RPMI7951 (cell line): ENCODE data around the gene LIPC. TPM values are rescaled to one million over a fixed set of nuclear protein-coding genes. Genes with fewer than 3 reads are reported as not detected.
A peak's percentile ranks its signal among the peaks of the same experiment; 100 is the strongest.

Experiments
- DNase-seq: peaks from one replicate; pipeline ENCODE4 v3.0.0-alpha.2; 2012; ENCODE audit warnings: low read depth
- total RNA-seq: library from RNA; depleted of rRNA; stranded (reverse); fragments of >200 nt; shearing (Covaris generic); gene quantifications from 2 replicates; pipeline ENCODE4 v1.2.3, GENCODE V29; 2014

The LIPC gene
- total RNA-seq, 1 experiment from 2014 or later, result not detected

DNA sequence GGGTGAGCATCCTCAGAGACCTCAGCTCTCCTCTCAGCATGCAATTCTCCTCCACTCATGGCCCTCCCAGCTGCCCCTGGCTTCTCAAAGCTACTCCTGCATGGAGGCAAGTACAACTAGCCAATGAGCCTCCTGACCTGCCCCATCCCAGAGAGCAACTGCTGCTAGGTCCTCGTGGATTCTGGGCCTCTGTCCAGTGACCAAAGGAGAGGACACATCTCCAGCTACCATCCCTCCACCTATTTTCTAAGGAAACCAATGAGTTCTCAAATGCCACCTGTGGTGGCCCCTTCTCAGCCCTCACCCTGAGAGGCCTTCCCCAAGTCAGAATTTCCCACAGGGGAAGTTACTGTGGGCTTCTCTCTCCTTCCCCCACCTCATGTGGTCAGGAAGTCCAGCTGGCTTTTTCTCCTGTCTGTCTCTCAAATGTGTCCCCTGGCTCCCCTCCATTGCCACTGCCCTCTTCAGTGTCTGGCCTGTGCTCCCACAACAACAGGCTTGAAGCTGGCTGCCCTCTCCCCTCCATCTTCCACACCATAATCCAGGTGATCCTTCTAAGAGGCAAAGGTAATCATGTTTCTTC lies 43.0 kb downstream of the LIPC start:
- DNase-seq, result no peak

DNA sequence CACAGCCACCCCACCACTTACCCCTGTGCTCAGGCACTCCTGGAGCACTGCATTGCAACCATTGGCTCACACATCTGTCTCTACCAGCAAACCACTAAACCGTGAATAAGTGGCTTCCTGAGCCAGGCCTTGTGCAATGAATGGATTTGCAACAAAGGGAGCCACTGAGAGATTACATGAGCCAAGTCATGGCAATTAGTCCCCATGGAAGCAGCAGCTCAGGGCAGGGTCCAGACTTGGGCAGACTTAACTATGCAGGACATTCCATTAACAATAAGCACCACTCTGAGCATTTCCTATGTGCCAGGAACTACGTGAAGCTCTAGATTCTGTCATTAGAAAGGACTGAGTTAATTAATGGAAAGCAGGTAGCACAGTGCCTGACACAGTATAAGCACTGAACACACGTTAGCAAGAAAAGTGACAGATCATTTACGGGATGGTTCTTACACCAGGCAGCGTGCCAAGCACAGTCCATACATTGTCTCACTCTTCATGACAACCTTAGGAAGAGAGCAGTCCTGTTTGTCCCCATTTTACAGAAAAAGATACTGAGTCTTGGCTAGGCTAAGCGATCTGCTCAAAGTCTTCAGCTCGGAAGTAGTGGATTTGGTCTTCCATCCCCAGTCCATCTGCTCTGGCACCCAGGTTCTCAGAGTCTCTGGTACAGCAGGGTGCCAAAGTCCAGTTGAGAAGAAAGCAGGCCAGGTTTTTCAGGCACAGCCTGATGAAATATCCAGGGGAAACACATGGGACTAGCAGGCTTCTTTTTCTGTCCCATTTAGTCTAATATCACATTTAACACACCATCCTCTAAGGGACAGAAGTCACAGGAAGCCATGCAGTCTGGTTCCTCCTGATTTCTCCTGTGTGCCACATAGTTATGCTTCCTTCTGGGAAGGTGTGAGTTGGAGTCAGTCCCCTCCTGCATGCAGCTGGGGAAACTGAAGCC lies 44.1 kb downstream of the LIPC start:
- peak; percentile 87 for DNase-seq

DNA sequence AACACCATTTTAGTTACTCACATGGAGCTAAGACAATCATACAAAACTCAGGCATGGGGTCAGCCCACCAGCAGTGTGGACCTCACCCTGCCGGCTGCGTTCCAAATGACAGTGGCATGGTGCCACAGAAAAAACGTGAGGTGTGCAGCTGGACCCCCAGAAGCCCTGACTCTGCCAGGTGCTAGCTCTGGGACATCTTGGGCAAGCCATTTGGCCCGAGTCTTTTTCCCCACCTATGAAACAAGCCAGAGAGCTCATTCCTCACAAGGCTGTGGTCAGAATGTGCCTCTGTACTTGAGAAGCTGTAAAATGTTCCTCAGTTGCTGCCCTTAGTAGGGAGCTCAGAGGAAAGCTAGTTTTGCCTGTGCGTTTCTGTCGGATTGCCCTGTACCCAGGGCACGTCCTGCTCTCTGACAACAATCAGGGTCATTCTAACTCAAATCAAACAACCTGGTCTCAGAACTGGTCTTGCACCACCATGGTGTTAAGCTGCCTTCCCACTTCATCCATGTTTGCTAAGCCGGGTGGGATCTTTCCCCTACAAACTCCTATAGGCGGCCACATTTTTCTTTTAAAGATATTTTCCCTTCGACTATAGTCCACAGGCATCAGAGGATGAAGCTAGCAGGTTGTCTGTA lies 44.9 kb downstream of the LIPC start:
- no peak for DNase-seq

DNA sequence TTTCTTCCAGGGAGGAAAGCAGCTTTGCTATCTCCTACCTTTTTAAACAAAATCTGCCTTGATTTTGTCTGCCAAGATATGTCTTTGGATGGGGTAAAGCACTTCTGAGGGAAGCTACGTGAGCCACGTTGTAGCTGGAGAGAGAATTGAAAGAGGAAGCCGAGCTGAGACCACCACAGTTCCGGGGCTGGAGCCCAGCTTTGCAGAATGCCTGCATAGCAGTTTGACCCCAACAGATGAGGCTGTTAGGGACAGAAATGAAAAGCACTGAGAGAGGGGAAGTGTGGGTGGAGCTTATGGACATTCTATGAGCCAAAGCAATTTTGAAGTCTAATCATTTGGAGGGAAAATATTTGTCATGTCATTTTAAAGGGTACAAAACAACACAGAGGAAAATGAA lies 45.4 kb downstream of the LIPC start:
- no peak for DNase-seq

DNA sequence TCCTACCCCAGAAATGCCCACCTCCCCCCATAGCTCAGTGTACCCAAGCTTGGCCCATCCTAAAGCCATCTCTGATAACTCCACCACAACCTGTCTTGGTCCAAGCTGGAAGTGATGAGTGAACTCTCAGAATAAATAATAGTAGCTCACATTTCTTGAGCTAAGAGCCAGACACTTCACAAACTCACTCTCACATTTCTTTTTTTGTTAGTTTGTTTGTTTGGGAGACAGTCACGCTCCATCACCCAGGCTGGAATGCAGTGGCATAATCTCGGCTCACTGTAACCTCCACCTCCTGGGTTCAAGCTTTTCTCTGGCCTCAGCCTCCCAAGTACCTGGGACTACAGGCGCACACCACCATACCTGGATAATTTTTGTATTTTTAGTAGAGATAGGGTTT lies 46.2 kb downstream of the LIPC start:
- no peak for DNase-seq

DNA sequence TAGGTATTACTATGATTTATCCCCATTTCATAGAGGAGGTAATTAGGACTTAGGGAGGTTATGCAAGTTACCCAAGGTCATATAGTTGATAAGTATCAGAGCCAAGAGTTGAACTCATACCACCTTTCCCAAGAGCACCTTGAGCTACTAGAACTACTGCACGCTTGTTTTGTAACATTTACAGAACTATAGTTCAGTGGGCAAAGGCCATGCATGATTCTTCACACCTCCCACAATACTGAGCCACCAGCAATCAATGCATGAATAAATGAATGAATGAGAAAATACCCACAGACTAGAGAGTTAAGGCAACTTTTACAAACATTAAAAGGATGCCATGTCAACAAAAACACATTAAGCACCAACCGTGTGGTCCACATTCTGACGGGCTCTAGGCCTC lies 46.8 kb downstream of the LIPC start:
- DNase-seq, result no peak

DNA sequence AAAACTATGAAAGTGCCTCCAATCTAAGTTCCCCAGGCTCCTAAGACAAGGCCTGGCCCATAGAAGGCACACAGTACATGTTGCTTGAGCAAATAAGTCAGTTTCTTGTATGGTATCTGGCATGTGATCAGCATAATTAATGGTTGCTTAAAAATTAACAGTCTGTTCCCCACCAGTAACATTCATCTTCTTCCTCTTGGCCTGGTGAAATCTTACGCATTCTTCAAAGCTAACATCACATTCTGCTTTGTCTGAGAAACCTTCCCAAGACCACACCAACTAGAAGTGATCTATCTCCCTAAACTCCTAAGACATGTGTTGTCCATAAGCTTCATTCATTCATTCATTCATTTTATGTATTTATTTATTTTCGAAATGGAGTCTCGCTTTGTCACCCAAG lies 48.1 kb downstream of the LIPC start:
- no peak for DNase-seq

DNA sequence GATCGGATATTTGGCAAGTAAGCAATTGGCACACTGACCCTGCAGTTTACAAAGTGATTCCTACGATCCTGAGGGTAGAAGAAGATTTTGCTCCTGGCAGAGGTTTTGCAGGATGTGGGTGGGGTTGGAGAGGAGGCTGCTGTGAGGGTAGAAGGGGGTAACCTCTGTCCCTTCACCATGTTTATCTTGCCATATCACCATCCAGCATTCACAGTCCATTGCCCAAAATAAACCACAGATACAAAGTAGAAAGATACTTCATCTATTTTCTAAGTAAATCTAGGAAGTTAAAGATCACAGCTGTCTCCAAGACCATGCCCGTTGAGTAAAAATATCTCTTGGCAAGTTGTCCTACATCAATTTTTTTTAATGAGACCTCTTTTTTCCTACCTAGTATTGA lies 51.6 kb downstream of the LIPC start:
- no peak for DNase-seq

DNA sequence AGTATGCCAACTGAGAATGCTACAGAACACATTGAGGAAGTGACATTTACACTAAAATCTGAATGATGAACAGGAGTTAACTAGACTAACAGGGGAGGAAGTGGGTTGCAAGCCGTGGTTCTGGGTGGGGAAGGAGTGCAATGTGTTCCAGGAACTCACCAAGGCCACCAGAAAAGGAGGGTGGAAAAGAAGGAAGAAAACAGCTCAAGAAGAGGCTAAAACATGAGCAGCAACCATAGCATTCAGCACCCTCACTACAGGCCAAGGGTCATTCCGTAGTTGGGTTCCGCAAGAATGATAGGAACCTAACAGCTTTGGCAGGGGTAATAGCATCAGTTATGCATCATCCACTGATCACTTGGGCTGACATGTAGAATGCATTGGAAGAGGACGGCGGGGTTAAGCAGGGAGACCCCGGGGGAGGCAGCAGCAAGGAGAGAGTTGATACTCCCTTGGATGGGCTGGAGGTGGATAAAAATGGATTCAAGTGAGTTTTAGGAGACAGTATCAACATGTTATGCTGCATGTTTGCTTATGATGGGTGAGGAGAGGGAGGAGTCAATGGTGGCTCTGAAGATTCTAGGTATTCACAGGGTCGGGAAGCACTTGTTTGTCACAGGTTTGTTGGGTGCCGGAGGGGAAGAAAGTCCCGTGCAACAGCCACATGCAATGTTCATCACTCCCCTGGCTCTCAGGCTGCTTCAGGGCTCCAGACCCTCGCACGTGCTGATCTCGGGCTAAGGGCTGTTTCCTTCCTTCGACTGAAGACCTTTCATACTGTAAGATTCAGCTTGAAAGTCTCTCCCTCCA lies 53.2 kb downstream of the LIPC start:
- no peak for DNase-seq

DNA sequence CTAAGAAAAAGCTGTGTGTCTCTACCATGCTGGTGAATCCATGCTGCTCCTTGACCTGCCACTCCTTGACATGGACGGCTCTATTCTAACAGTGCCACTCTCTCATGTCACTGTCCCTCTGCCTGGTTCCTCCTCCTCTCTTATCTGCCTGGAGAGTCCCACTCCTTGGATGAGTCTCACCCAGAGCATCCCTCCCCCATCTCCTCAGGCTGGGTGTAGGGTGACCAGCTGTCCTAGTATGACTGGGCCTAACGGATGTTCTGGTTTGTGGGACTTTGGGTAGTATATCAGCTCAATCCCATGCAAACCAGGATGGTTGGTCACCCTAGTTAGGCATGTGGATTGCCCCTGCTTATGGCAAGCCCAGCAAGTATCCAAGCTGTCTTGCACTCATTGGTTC lies 54.3 kb downstream of the LIPC start:
- DNase-seq, result no peak

DNA sequence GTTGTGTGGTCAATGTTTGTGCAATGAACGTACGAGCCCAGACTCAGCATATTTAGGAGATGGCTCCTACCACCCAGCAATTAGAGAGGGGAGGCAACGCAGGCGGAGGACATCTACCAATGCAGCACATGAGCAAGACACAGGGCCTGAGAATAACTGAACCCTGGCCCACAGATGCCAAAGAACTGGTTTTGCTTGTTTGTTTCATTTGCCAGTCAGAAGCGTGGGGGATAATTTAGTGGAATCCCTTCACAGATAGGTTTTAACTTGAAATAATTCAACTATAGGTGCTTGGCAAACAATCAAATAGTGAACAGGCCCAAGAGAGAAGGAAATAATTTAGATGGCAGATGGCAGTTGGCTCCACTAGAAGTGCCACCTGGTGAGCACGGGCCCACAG lies 54.8 kb downstream of the LIPC start:
- no peak for DNase-seq

DNA sequence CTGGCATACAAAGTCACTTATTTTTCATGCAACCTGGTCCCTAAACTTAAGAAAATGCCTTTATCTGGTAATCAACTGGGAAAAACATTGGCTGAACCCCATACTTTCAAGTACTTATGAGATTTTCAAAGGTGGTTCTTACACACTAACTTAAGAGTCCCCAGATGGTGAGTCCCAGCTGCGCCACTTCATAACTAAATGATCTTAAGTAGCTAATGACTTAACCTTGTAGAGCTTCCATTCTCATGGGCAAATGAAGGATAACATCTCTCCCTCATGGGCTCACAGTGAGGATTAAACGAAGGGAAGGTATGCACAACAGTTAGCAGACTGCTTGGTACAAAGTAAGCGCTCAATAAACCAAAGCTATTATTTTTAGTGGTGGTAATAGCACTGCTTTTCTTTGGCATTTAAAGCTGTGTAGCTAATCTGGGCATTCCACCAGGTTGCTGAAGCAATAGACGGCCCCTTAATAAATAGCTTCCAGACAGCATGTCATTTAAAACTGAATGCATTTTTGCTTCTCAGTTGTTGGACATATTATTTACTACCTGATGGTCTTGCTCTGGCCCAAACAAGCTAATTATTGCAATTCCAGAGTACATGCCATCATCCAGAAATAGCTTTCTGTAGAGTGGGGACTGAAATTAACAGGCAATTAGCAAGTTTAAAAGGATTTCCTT lies 55.4 kb downstream of the LIPC start:
- DNase-seq, result no peak

DNA sequence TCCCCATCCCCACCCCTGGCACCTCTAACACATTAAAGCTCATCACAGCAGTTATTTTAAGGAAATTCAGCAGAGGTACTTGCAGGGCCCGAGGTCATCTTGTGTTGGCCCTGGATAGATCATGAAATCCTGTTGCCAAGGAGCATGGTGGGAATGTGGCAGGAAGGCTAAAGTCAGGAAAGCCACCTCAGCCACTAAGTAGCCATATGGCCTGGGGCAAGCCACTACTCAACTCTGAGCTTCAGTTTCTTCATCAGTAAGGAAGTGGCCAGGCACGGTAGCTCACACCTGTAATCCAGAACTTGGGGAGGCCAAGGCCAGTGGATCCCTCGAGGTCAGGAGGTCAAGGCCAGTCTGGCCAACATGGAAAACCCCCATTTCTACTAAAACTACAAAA lies 55.9 kb downstream of the LIPC start:
- DNase-seq, result peak; percentile 55

DNA sequence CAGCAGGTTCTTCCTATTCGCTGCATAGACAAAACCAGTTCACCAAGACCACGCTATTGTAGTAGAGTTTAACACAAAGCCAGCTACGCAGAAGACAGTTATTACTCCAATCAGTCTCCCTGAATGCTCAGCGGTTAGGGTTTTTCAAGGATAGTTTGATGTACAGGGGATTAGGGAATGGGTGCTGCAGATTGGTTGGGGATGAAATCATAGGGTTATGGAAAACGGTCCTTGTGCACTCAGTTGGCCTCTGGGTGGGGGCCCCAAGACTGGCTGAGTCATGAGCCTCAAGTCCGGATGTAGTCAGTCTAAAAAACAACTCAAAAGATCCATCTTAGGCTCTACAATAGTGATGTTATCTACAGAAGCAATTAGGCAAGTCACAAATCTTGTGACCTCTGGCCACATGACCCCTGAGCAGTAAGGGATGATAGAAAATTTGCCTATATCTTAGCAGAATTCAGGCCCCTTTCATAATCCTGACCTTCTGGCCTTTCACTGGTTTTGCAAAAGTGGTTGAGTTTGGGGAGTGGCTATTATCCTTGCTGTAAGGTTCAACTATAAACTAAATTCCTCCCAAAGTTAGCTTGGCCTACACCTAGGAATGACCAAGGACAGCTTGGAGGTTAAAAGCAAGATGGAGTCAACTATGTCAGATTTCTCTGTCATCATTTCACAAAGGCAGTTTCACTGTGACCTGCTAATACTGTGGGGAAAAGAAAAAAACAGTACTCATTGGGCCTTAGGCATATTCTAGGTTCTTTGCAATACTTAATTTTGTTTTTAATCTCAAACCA lies 57.7 kb downstream of the LIPC start:
- peak; percentile 16 for DNase-seq

DNA sequence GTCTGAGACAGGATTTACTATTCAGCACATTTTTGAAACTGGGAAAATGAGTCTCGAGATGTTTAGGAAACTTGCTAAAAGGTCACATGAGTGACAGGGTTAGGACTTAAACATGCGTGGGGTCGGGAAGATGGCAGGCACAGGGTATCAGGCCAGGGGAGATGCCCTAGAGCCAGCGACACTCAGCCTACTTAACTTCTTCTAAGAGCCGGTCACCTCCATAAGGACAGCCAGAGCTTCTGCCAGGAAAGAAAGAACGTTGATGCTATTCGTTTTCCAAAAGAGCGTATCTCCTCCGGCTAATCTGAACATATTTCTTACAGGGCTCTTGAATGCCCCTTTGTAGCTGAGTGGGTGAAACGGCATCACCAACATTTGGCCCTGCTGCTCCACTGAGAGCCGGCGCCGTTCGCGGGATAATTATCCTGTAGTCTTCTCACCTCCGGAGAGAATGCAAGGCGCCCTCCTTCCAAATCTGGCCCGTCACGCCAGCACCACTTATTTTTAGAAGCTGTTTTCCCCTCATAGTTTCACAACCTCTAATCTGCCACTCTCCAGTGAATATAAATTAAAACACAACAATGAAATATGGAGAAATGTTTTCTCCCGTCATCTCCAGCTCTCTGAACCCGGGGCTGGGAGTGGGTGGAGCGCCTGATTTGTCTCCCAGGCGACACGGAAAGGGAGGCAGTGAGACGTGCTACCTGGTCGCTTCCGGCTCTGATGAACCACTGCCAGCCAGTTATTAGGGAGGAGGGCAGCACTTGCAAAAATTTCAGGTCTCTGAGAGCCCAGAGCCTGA lies 58.5 kb downstream of the LIPC start:
- no peak for DNase-seq

DNA sequence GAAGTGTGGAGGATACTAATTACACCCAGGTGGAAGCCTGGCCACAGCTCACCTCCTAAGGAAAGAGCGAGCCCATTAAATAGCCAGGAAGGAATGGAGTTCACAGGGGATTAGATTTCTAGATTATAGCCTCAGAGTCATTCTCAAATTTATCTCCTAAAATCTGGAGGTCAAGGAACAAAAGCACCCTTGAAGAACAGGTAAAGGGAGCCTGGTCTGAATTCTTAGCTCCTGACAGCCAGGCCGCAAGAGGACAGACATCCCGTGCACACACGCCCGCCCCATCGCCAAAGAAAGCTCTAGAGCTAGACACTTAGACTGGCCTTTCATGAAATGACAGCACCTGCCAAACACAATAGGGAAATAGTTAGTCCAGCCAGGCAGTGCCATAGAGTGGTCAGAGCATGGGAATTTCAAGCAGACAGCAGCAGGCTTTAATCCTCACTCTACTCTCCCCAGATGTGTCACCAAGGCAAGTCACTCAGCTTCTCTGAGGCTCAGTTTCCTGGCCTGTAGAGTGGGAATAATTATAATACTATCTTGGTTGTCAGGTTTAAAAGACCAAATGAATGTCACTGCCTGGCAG lies 59.2 kb downstream of the LIPC start:
- DNase-seq, result no peak

DNA sequence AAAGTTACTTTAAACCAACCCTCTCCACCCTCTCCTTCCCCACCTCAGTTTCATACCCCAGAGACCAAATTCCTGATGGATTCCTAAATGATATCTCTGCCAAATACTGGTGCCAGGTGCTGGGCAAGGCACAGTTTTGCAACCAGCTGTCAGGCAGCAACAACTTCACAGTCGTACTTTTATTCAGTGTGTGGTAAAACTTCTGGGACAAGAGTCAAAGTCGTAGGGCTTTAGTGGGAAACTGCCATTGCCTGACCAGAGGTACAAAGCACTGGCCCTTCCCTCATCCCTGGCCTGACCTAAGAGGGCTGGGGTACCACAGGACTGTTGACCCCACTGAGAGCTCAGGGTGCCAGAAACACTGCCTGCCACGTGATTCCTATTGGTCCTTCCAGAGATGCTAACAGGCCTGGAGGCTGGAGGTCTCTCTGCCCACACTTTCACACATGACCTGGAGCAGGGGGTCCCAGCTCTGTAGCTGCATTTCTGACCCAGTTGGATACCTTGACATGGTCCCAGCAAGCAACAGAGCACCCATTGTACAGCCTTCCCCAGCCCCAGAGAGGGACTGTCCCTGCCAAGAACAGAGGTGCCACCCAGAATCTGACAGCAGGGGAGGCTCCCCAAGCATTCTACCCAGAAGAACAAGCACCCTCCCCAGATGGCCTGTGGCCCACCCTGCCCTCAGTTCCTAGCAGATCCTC lies 59.9 kb downstream of the LIPC start:
- DNase-seq, result no peak

DNA sequence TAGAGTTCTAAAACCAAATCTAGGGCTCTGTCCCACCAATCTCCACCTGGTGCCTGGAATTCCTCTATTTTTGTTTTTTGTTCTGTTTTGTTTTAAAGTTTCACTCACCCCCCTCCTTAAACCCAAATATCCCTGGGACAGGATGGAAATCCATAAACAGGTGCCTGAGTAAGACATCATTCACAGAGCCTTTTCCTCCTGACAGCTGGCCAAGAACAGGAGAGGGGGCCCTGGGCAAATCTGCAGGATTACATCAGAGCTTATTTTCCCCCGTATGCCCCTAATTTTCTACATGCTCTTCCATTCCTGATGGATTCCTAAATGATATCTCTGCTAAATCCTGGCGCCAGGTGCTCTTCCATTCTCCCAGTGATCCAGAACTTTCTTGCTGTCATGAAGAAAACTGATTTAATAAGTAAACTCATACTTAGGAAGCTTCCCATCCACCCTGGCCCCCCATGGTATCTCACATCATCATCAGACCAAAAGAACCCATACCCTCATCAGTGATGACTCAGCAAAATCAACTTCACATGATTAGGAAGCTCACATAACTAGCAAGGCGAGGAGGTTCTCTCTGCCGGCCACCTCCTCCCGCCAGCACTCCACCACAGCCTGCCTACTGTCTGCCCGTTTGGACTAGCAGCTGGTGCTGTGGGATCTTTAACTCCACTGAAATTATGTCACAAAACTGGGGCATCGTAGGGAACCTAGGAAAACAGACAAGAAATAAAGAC lies 61.0 kb downstream of the LIPC start:
- no peak for DNase-seq
